ENCODE results near the gene C1orf56.

Gene C1orf56

DNA sequence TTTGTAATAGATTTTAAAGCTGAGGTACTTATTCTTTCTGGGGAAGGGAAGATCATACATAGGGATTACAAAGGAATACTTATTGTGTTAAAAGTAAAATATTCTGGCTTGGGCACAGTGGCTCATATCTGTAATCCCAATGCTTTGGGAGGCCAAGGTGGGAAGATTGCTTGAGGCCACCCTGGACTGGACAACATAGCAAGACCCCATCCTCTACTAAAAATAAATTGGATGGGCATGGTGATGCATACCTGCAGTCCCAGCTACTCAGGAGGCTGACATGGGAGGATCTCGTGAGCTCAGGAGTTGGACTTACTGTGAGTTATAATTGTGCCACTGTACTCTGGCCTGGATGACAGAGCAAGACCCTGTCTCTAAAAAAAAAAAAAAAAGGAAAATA, 50.6 kb downstream of the C1orf56 start:
- no peak for TF ChIP-seq CTCF (IDR thresholded peaks at IDR 0.05; ENCODE audit: unreplicated experiment in 3 of 3)
- H3K27ac Mint-ChIP-seq, result no peak overlapping the region

More for the DNA sequence above, 50.6 kb downstream of the C1orf56 start:
- H3K27me3 Mint-ChIP-seq (ENCODE audit: low read depth), result no peaks in the 10 kb centered on the region
- peaks cover 4% of the 10 kb centered on the region for H3K36me3 Mint-ChIP-seq (ENCODE audit: low read depth)
- no peaks in the 10 kb centered on the region for H3K9me3 Mint-ChIP-seq
- H3K4me1 Mint-ChIP-seq, result no peaks in the 10 kb centered on the region
- H3K4me3 Mint-ChIP-seq, result no peak overlapping the region
